ENCODE measurements around the gene CENPO.
"Not testable (repeated sequence)": the region's sequence is repeated elsewhere in the genome, so short reads cannot be mapped to it uniquely, and the experiment has no call there.

Gene CENPO

GRCh38 chr2:24791452-24791851, 1.8 kb upstream of the CENPO start:
- no peak for DNase-seq

GRCh38 chr2:24792542-24792873, 717 bp upstream of the CENPO start:
- no peak for DNase-seq

- DNase-seq: peak; percentile 42
These were observed 673 bp downstream of the CENPO start for GRCh38 chr2:24793761-24794435.

GRCh38 chr2:24797644-24798043, 4.4 kb downstream of the CENPO start:
- DNase-seq: no peak

GRCh38 chr2:24800487-24800886, 7.3 kb downstream of the CENPO start:
- DNase-seq: not testable (repeated sequence)

GRCh38 chr2:24805811-24806660, 12.8 kb downstream of the CENPO start:
- not testable (repeated sequence) for DNase-seq

- no peak for DNase-seq
These were observed 13.4 kb downstream of the CENPO start for GRCh38 chr2:24806661-24807036.

GRCh38 chr2:24809316-24810007, 16.2 kb downstream of the CENPO start:
- DNase-seq: no peak

- no peak for DNase-seq
These were observed 20.5 kb downstream of the CENPO start for GRCh38 chr2:24813691-24814137.

- DNase-seq: no peak
These were observed 21.3 kb downstream of the CENPO start for GRCh38 chr2:24814516-24814915.

- no peak for DNase-seq
These were observed 21.9 kb downstream of the CENPO start for GRCh38 chr2:24815171-24815570.

GRCh38 chr2:24816404-24816803, 23.2 kb downstream of the CENPO start:
- no peak for DNase-seq

GRCh38 chr2:24816884-24817283, 23.7 kb downstream of the CENPO start:
- DNase-seq: no peak

- no peak for DNase-seq
These were observed 25.5 kb downstream of the CENPO start for GRCh38 chr2:24818721-24819167.

GRCh38 chr2:24819442-24820174, 26.4 kb downstream of the CENPO start:
- no peak for DNase-seq

GRCh38 chr2:24820175-24820513, 26.9 kb downstream of the CENPO start:
- no peak for DNase-seq

- no peak for DNase-seq
These were observed 27.6 kb downstream of the CENPO start for GRCh38 chr2:24820598-24821432.

GRCh38 chr2:24821433-24821891, 28.2 kb downstream of the CENPO start:
- DNase-seq: no peak

GRCh38 chr2:24822049-24822706, 29.0 kb downstream of the CENPO start:
- no peak for DNase-seq

GRCh38 chr2:24824071-24824588, 30.9 kb downstream of the CENPO start:
- DNase-seq: no peak
